Measurements from ENCODE around the gene NEUROG1. TPM values are rescaled to one million over a fixed set of nuclear protein-coding genes. Genes with fewer than 3 reads are reported as not detected.

The NEUROG1 gene
- total and polyA plus RNA-seq, 4 donors, result not detected

- WGBS, 2 donors, result 86 to 91% methylated on average over 15 to 16 of the region's 16 CpGs
- no peaks in the 10 kb centered on the region for H3K9me3 ChIP-seq (ENCODE audit: control insufficient read depth in 4 of 4, insufficient read depth in 3 of 4, low read length in 3 of 4)
- H3K9ac ChIP-seq (ENCODE audit: insufficient read depth in 1 of 2, low read length in 2 of 2), result no peak overlapping the region
- H3K4me1 ChIP-seq (ENCODE audit: control insufficient read depth in 5 of 5, insufficient read depth in 5 of 5, low read length in 5 of 5), result no peaks in the 10 kb centered on the region
- no peak overlapping the region for H3K4me3 ChIP-seq
- DNase-seq, result no peak
- no peaks in the 10 kb centered on the region for H3K36me3 ChIP-seq (ENCODE audit: control insufficient read depth in 4 of 4, insufficient read depth in 4 of 4, low read length in 4 of 4)
- TF ChIP-seq, protein P1, sequence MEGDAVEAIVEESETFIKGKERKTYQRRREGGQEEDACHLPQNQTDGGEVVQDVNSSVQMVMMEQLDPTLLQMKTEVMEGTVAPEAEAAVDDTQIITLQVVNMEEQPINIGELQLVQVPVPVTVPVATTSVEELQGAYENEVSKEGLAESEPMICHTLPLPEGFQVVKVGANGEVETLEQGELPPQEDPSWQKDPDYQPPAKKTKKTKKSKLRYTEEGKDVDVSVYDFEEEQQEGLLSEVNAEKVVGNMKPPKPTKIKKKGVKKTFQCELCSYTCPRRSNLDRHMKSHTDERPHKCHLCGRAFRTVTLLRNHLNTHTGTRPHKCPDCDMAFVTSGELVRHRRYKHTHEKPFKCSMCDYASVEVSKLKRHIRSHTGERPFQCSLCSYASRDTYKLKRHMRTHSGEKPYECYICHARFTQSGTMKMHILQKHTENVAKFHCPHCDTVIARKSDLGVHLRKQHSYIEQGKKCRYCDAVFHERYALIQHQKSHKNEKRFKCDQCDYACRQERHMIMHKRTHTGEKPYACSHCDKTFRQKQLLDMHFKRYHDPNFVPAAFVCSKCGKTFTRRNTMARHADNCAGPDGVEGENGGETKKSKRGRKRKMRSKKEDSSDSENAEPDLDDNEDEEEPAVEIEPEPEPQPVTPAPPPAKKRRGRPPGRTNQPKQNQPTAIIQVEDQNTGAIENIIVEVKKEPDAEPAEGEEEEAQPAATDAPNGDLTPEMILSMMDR (IDR thresholded peaks at IDR 0.05; ENCODE audit: control extremely low read depth, extremely low read depth), result no peak
- H3K27me3 ChIP-seq (ENCODE audit: control insufficient read depth in 3 of 3, insufficient read depth in 3 of 3, low read length in 2 of 3), result no peaks in the 10 kb centered on the region
- ATAC-seq (ENCODE audit: insufficient read depth, low FRiP score), result no peak
- H3K27ac ChIP-seq (ENCODE audit: low read depth in 1 of 2, low read length in 1 of 2), result no peak overlapping the region
Observed at GRCh38 chr5:135566422-135567400, 30.9 kb upstream of the NEUROG1 start.

DNA sequence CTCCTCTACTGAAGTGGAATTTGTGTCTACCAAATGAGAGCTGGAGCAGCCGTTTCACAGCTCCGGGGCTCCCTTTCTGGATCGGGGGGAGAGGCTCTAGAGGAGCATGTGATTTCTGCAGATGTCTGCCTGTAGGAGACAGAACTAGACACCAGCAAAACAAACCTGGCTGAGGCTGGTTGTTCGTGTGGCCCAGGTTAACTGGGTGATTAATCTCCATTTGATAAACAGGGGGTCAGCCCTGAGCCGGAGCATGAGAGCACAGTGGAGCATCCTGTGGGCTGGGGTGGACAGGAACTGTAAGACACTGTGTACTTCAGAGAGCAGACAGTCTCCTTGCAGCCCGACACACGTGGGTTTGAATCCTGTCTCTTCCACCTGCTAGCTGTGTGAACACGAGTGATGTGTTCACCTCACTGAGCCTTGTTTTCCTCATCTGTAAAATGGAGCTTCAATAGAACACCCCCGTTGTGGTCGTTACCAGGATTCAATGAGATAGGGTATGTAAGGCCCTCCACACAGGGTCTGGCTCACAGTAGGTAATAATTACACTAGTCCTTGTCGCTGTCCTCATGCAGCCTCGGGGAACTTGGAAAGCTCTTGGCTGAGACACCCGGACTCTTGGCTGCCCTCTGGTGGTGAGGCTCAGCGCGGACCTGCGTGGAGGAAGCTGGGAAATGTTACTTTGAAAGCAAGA is 30.1 kb upstream of the NEUROG1 start:
- 29 to 33% methylated on average over 16 of the region's 16 CpGs for WGBS, 2 donors
- no peaks in the 10 kb centered on the region for H3K36me3 ChIP-seq (ENCODE audit: control insufficient read depth in 4 of 4, insufficient read depth in 4 of 4, low read length in 4 of 4)
- no peak overlapping the region for H3K9ac ChIP-seq (ENCODE audit: insufficient read depth in 1 of 2, low read length in 2 of 2)
- peaks cover 0 to 3% (median 0%) of the 10 kb centered on the region in 5 donors for H3K4me1 ChIP-seq (ENCODE audit: control insufficient read depth in 5 of 5, insufficient read depth in 5 of 5, low read length in 5 of 5)
- peaks cover 0 to 1% (median 0%) of the 10 kb centered on the region in 4 donors for H3K9me3 ChIP-seq (ENCODE audit: control insufficient read depth in 4 of 4, insufficient read depth in 3 of 4, low read length in 3 of 4)
- peak; percentile 53 to 71 (median 63) for DNase-seq
- TF ChIP-seq, protein P1 (IDR thresholded peaks at IDR 0.05; ENCODE audit: control extremely low read depth, extremely low read depth), result peak; percentile 55
- no peak overlapping the region for H3K27ac ChIP-seq (ENCODE audit: low read depth in 1 of 2, low read length in 1 of 2)
- H3K4me3 ChIP-seq, result no peak overlapping the region
- peak; percentile 73 for ATAC-seq (ENCODE audit: insufficient read depth, low FRiP score)
- no peaks in the 10 kb centered on the region for H3K27me3 ChIP-seq (ENCODE audit: control insufficient read depth in 3 of 3, insufficient read depth in 3 of 3, low read length in 2 of 3)

GRCh38 chr5:135565266-135565665 is 29.5 kb upstream of the NEUROG1 start:
- TF ChIP-seq, protein P1 (IDR thresholded peaks at IDR 0.05; ENCODE audit: control extremely low read depth, extremely low read depth), result no peak
- H3K4me1 ChIP-seq (ENCODE audit: control insufficient read depth in 5 of 5, insufficient read depth in 5 of 5, low read length in 5 of 5), result peaks cover 0 to 4% (median 0%) of the 10 kb centered on the region in 5 donors
- no peak overlapping the region for H3K4me3 ChIP-seq
- H3K27me3 ChIP-seq (ENCODE audit: control insufficient read depth in 3 of 3, insufficient read depth in 3 of 3, low read length in 2 of 3), result no peaks in the 10 kb centered on the region
- WGBS, 2 donors, result 78 to 81% methylated on average over 6 of the region's 6 CpGs
- H3K9ac ChIP-seq (ENCODE audit: insufficient read depth in 1 of 2, low read length in 2 of 2), result no peak overlapping the region
- ATAC-seq (ENCODE audit: insufficient read depth, low FRiP score) (no peak), DNase-seq (no peak)
- no peak overlapping the region for H3K27ac ChIP-seq (ENCODE audit: low read depth in 1 of 2, low read length in 1 of 2)
- peaks cover 0 to 3% (median 0%) of the 10 kb centered on the region in 4 donors for H3K9me3 ChIP-seq (ENCODE audit: control insufficient read depth in 4 of 4, insufficient read depth in 3 of 4, low read length in 3 of 4)
- H3K36me3 ChIP-seq (ENCODE audit: control insufficient read depth in 4 of 4, insufficient read depth in 4 of 4, low read length in 4 of 4), result no peaks in the 10 kb centered on the region

Measured in lung (tissue), 12 donors.